HG02642 (cell line): Measurements from ENCODE around the gene SERTAD2.

Source experiments
- ATAC-seq: cut with Tn5 transposase; IDR thresholded peaks from one replicate; pipeline ENCODE4 v1.9.1; 2021; ENCODE audit warnings: mild to moderate bottlenecking; ENCODE audit not compliant: unreplicated experiment, poor library complexity

The SERTAD2 gene

GRCh38 chr2:64594226-64594989, 59.3 kb downstream of the SERTAD2 start:
- ATAC-seq = no peak

- ATAC-seq = no peak
These were observed 60.6 kb downstream of the SERTAD2 start for GRCh38 chr2:64593035-64593655.

DNA sequence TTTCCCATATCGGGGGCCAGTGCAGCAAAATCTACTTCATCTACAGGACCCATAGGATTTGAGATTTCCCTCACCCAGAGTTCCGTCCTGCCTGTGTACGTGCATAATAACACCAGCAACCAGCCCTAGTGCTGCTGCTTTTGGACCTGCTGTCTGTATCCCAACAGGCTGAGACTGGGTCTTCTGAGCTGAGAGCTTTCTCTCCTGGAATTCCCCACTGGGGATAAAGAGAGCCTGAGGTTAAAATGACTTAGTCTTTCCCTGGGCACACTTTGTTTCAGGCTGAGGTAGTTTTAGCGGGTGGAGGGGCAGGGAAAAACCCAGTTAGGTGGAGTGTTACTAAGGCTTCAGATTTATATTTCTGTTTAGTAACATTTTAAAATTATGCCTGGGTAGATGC, 62.5 kb downstream of the SERTAD2 start:
- ATAC-seq = no peak

DNA sequence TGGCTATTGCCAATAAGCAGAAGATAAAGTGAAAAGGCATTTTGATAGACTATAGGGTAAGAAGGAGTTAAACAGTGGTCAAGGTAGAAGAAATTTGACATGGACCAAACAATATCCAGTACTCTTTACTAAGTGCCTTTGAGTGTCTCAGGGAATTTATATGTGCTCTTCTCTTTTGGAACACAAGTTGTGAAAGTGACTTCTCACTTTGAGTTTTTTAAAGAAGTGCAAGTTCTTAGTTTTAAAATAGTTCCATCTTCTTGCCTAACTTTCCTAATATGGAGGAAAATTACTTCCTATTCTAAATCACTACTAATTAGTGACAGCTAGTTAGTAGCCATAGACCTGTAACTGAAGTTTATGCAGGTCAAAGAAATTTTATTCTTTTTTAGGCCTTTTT, 66.2 kb downstream of the SERTAD2 start:
- ATAC-seq = no peak

GRCh38 chr2:64586883-64587481, 66.7 kb downstream of the SERTAD2 start:
- ATAC-seq = no peak

GRCh38 chr2:64586054-64586453, 67.7 kb downstream of the SERTAD2 start:
- no peak for ATAC-seq

- ATAC-seq = peak; percentile 89
These were observed 70.9 kb downstream of the SERTAD2 start for GRCh38 chr2:64582774-64583340.

GRCh38 chr2:64581777-64582539, 71.8 kb downstream of the SERTAD2 start:
- ATAC-seq = peak; percentile 36
